GM12891 (cell line): ENCODE measurements around the gene TDP2.
"Not testable (repeated sequence)": the region's sequence is repeated elsewhere in the genome, so short reads cannot be mapped to it uniquely, and the experiment has no call there.

Experiments used
- DNase-seq: peaks from one replicate; pipeline ENCODE4 v3.0.0; 2011; ENCODE audit warnings: low spot score; ENCODE audit not compliant: insufficient read length
- FAIRE-seq: peaks from 2 replicates; lab custom pipeline; 2011; peaks lifted over from hg19 to GRCh38; lab: Jason Lieb, UNC
- PAX5 ChIP-seq: IDR thresholded peaks from 2 replicates; pipeline ENCODE4 v1.6.1; 2011; ENCODE audit warnings: low read length, moderate library complexity, mild to moderate bottlenecking; ENCODE audit not compliant: insufficient read depth, severe bottlenecking
- POLR2A ChIP-seq: IDR thresholded peaks from 2 replicates; pipeline ENCODE4 v1.6.1; 2011; ENCODE audit warnings: low read depth, low read length, control low read depth
- POLR2AphosphoS5 ChIP-seq: IDR thresholded peaks from 2 replicates; pipeline ENCODE4 v1.6.1; 2011; ENCODE audit warnings: low read depth, low read length, control low read depth
- POU2F2 ChIP-seq: IDR thresholded peaks from 2 replicates; pipeline ENCODE4 v1.6.1; 2011; ENCODE audit warnings: low read depth, mild to moderate bottlenecking, control low read depth, low read length, moderate library complexity
- SPI1 ChIP-seq: IDR thresholded peaks from 2 replicates; pipeline ENCODE4 v1.6.1; 2011; ENCODE audit warnings: low read depth, low read length, control low read depth
- TAF1 ChIP-seq: IDR thresholded peaks from 2 replicates; pipeline ENCODE4 v1.6.1; 2011; ENCODE audit warnings: low read depth, low read length, control low read depth

TDP2 gene

DNA sequence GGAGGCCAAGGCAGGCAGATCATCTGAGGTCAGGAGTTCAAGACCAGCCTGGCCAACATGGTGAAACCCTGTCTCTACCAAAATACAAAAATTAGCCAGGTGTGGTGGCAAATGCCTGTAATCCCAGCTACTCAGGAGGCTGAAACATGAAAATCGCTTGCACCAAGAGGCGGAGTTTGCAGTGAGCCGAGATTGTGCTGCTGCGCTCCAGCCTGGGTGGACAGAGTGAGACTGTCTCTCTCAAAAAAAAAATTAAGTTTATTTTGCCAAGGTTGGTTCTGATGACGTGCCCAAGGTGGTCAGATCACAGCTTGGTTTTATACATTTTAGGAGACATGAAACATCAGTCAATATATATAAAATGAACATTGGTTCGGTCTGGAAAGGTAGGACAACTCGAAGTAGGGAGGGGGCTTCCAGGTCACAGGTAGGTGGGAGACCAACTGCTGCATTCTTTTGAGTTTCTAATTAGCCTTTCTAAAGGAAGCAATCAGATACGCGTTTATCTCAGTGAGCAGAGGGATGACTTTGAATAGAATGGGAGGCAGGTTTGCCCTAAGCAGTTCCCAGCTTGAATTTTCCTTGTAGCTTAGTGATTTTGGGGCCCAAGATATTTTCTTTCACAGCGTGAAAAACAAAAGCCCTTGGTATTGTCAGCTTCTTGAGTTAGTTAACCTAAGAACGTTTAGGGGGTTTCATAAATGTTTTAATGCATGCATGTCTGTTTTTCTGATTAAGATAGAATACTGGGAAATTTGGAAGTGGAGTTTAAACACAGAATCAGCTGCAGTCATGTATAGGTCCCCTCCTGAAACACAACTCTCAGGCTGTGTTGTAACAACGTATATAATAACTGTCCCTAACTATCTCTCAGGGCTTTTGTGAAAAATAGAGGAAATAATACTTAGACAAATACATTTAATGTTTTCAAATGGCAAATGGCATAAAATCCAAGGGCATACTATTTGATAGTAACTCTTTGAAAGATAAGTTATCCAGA lies 16.9 kb upstream of the TDP2 start:
- TF ChIP-seq SPI1 (no peak), POU2F2 (no peak), TAF1 (no peak), POLR2AphosphoS5 (no peak)
- no peak for DNase-seq
- no peak for FAIRE-seq

DNA sequence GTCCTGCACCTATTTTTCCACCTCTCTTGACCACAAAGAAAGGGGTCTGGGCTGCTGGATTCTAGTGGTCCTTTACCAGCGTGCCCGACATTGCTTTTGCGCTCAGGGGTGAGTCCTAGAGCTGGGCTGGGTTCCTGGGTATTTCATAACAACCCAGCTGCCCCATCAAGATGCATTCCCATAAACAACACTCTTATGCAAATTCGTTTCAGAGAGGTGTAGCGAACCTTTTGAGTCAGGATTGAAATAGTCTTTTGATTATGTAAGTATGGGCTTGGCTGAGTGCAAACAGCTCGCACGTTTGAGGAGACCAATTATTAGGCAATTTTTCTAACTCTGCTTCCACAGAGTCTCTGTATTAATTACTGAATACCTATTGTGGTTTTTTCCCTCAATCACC lies 13.9 kb upstream of the TDP2 start:
- no peak for TF ChIP-seq SPI1
- TF ChIP-seq POU2F2 = no peak
- no peak for TF ChIP-seq POLR2AphosphoS5
- no peak for TF ChIP-seq TAF1
- TF ChIP-seq PAX5 = no peak
- no peak for DNase-seq
- no peak for FAIRE-seq

DNA sequence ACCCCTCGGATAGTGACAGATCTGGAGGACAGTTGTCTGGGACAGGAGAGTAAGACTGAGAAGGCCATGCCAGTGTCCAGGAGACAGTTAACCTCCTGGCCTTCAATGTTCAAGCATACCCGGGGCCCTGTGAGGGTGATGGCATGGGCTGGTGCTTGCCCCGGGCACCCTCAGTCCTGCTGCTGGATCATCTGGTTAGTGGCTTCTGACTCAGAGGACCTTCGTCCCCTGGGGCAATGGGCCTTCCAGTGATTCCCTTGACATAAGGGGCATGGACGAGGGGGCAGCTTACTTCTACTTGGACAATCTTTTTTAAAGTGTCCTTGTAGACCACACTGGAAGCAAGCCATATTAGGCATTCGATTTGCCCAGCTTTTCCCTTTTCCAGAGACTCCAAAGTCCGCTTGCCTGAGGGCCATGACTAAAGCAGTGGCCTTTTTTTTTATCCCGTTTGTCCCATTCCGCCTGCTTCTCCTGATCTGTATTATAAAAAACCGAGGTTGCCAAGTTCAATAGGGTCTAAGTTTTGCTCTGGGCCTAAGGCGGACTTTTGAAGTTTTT lies 12.2 kb upstream of the TDP2 start:
- not testable (repeated sequence) for FAIRE-seq, DNase-seq

DNA sequence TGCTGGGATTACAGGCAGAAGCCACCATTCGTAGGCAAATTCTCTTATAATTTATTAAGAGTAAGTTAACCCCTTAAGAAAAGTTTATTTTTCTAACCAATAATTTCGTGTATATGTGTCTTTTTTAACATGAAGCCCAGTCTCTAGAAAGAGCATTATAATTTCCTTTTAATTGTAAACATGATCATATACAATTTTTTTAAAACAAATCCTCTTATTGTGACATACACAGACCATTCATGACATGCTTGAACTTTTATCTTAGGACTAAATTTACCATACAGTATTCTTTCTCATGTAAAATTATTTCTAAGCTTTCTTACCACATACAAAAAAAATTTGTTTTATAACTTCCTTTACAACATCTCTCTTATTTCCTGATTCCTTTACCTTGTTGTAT lies 6.9 kb upstream of the TDP2 start:
- no peak for TF ChIP-seq PAX5
- TF ChIP-seq POLR2AphosphoS5 = no peak
- no peak for TF ChIP-seq POLR2A
- no peak for TF ChIP-seq SPI1
- TF ChIP-seq TAF1 = no peak
- no peak for TF ChIP-seq POU2F2
- FAIRE-seq (no peak), DNase-seq (no peak)

DNA sequence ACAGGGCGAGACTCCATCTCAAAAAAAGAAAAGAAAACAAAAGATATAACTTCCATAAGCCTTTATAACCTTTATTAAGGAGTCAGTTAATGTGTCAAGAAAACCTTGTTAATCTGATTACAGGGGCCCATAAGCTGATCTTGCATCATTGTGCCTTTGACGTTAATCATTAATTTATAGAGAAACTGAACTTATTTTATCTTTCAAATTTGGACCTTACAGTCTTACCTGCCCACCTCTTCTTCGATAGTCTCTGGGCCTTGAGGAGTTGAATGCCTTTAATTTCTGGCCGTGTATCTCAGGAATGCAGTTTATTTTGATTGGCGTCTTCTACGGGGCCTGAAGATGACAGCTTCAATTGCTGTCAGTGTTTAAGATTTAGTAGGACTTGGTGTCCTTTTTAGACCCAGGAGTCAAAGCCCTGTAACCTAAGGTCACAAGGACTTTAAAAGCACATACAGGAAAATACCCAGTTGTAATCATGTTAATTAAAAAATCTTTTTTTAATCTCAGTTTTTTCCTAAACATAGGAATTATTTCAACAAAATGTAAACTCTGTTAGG lies 6.0 kb upstream of the TDP2 start:
- no peak for DNase-seq
- no peak for FAIRE-seq
- TF ChIP-seq POLR2A = no peak
- no peak for TF ChIP-seq PAX5
- no peak for TF ChIP-seq POLR2AphosphoS5
- no peak for TF ChIP-seq SPI1
- no peak for TF ChIP-seq POU2F2
- TF ChIP-seq TAF1 = no peak

DNA sequence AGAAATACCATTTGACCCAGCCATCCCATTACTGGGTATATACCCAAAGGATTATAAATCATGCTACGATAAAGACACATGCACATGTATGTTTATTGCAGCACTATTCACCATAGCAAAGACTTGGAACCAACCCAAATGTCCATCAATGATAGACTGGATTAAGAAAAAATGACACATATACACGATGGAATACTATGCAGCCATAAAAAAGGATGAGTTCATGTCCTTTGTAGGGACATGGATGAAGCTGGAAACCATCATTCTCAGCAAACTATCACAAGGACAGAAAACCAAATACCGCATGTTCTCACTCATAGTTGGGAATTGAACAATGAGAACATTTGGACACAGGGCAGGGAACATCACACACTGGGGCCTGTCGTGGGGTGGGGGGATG lies 4.4 kb upstream of the TDP2 start:
- FAIRE-seq = not testable (repeated sequence)

DNA sequence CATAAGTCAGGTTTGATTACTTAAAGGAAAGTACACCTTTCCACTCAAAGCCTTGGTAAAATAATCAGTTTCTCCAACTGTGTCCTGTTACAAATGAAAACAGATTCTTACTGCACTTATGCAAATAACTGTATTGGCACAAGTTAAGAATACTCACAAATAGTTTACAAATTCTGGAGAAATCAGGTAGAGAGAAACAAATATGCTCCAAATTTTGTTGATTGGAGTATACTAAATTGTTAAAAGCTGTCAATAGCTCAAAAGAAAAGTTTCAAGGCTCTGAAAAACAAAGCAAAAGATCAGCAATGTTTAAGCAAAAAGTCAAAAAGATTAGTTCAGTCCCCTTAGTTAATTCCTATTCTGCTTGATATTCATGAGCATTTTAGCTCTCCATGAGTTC lies 3.8 kb upstream of the TDP2 start:
- not testable (repeated sequence) for FAIRE-seq, DNase-seq

More for the DNA sequence above, 4.4 kb upstream of the TDP2 start:
- DNase-seq = not testable (repeated sequence)

DNA sequence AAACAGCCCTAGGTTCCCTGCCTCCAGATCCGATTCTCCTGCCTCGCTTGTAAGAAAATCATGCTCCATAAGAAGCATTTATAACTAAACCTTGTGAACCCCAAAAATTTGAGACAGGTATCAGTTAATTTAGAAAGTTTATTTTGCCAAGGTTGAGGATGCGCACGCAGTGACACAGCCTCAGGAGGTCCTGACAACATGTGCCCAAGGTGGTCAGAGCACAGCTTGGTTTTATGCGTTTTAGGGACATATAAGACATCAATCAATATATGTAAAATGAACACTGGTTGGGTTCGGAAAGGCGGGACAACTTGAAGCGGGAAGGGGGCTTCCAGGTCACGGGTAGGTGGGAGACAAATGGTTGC lies 2.3 kb upstream of the TDP2 start:
- TF ChIP-seq POLR2AphosphoS5 = no peak
- TF ChIP-seq PAX5 = no peak
- TF ChIP-seq POU2F2 = no peak
- no peak for TF ChIP-seq POLR2A
- no peak for TF ChIP-seq SPI1
- no peak for TF ChIP-seq TAF1
- FAIRE-seq = no peak

DNA sequence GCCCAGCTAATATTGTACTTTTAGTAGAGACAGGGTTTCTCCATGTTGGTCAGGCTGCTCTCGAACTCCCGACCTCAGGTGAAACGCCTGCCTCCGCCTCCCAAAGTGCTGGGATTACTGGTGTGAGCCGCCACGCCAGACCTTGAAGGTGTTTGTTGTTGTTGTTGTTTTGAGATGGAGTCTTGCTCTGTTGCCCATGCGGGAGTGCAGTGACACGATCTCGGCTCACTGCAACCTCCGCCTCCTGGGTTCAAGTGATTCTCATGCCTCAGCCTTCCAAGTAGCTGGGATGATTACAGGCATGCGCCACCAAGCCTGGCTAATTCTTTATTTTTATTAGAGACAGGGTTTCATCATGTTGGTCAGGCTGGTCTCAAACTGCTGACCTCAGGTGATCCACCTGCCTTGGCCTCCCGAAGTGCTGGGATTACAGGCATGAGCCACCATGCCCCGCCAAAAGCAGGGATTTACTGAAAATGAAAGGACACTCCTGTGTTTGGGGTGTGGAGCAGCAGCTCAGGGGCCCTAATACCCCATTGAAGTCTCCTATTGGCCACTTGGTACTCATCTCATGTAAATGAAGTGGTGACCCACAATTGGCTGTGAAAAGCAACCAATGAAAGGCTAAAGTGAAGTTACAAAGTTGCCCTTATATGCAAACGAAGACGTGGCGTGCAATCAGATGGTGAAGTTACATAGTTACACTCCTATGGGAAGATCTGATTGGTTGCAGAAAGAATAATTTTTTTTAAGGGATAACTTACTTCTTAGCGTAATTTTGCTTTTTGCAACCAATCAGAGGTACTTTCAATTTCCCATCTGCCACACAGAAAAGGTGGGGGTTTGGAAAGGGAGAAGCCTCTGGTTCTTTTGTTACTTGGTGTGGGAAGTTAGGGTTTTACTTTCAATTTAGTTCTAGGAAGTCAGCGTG lies 1.6 kb upstream of the TDP2 start:
- not testable (repeated sequence) for FAIRE-seq

More for the DNA sequence above, 2.3 kb upstream of the TDP2 start:
- no peak for DNase-seq

DNA sequence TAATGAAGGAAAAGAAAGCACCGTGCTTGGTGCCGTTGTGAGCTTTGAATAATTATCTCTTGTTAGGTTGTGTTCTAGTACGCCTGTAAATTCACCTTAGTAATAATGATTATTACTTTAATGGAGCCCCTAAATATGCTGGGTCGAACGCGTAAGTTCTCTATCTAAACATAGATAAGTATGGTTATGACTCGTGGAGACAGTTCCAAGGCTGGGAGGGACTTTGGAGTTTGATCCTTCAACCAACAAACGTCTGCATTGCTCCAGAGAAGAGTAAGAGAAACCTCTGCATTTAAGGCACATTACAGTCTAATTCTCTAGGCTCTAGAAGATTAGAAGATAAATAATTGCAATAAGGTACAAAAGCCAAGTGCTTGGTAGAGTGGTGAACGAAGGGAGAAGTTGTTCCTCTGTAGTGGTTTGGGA lies 692 bp upstream of the TDP2 start:
- FAIRE-seq (no peak), DNase-seq (no peak)
- TF ChIP-seq TAF1 (no peak), SPI1 (no peak), POLR2AphosphoS5 (no peak)

More for the DNA sequence above, 1.6 kb upstream of the TDP2 start:
- not testable (repeated sequence) for DNase-seq

DNA sequence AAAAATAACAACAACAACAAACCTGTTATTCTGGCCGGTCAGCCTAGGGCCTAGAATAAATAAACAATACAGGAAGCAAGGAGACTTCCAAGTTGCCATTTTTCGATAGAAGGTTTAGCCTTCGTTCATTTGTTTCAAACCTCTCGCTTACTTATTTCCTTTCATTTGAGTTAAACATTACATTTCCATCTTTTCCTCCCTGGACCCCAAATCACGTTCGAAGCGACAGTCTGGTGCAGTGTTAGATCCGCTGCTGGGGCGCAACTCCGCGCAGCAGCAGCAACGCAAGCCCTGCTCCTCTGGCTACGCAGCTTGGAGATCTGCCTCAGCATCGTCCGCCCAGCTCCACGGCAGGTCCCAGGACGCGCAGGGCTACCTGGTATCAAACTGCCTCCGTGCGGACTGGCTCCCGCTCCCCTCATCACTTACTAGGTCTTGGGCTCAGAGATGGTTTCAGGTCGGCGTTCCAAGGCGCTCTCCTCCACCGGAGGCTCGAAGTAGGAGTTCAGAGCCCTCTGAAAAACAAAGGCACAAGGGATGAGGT lies 530 bp downstream of the TDP2 start:
- TF ChIP-seq POLR2A = no peak
- TF ChIP-seq SPI1 = no peak
- no peak; the same call in 1 of the 2 replicates for TF ChIP-seq POLR2AphosphoS5
- no peak for TF ChIP-seq TAF1
- no peak for TF ChIP-seq PAX5
- TF ChIP-seq POU2F2 = no peak
- DNase-seq = no peak
- no peak for FAIRE-seq
